PFSK-1 (cell line): ENCODE results near the gene GLS.

Experiments
- FOXP2 ChIP-seq: optimal IDR thresholded peaks from 2 replicates; pipeline ENCODE3; 2011; ENCODE audit warnings: borderline replicate concordance, control low read depth, inconsistent platforms; ENCODE audit not compliant: insufficient read depth; ENCODE audit errors: extremely low read length, extremely low read depth
- POLR2AphosphoS5 ChIP-seq: IDR thresholded peaks from 2 replicates; pipeline ENCODE4 v1.6.1; 2012; ENCODE audit warnings: low read depth, mild to moderate bottlenecking, control low read depth, low read length, moderate library complexity
- SIN3A ChIP-seq: IDR thresholded peaks from 2 replicates; pipeline ENCODE4 v1.6.1; 2012; ENCODE audit warnings: mild to moderate bottlenecking, low read length, moderate library complexity, borderline replicate concordance; ENCODE audit not compliant: insufficient read depth
- TAF1 ChIP-seq: IDR thresholded peaks from 2 replicates; pipeline ENCODE4 v1.6.1; 2012; ENCODE audit warnings: low read length, control low read depth, borderline replicate concordance; ENCODE audit not compliant: insufficient read depth
- TF ChIP-seq, protein P1 (sequence below), 2 experiments: IDR thresholded peaks; 2 replicates each; pipeline versions ENCODE4 v1.6.1 to v1.8.0; 2011 to 2012; ENCODE audit warnings: low read depth in 2 of 2, low read length in 2 of 2, control low read depth in 1 of 2, inconsistent platforms in 1 of 2, mild to moderate bottlenecking in 1 of 2, moderate library complexity in 1 of 2; ENCODE audit not compliant: insufficient read depth in 1 of 2

Gene GLS

DNA sequence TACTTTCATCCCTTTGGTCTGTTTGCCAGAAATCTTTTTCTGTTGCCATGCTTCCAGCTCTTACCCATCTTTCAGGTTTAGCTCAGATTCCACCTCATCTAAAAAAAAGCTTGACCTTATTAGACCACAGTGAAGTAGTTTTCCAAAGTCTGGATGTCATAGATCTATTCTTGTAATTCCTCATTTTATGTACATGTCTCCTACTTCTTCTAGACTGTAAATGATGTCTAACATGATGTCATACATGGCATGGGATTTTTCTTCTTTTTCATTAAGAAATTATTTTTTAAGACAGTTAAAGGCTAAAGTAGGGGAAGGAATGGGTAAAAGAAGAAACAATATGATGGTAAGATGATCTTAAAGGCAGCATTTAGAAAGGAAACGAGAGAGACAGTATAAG, 11.3 kb downstream of the GLS start:
- TF ChIP-seq FOXP2 (no peak), SIN3A (no peak), POLR2AphosphoS5 (no peak), TAF1 (no peak)
- TF ChIP-seq, protein P1, sequence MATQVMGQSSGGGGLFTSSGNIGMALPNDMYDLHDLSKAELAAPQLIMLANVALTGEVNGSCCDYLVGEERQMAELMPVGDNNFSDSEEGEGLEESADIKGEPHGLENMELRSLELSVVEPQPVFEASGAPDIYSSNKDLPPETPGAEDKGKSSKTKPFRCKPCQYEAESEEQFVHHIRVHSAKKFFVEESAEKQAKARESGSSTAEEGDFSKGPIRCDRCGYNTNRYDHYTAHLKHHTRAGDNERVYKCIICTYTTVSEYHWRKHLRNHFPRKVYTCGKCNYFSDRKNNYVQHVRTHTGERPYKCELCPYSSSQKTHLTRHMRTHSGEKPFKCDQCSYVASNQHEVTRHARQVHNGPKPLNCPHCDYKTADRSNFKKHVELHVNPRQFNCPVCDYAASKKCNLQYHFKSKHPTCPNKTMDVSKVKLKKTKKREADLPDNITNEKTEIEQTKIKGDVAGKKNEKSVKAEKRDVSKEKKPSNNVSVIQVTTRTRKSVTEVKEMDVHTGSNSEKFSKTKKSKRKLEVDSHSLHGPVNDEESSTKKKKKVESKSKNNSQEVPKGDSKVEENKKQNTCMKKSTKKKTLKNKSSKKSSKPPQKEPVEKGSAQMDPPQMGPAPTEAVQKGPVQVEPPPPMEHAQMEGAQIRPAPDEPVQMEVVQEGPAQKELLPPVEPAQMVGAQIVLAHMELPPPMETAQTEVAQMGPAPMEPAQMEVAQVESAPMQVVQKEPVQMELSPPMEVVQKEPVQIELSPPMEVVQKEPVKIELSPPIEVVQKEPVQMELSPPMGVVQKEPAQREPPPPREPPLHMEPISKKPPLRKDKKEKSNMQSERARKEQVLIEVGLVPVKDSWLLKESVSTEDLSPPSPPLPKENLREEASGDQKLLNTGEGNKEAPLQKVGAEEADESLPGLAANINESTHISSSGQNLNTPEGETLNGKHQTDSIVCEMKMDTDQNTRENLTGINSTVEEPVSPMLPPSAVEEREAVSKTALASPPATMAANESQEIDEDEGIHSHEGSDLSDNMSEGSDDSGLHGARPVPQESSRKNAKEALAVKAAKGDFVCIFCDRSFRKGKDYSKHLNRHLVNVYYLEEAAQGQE (IDR thresholded peaks at IDR 0.05; ENCODE audit: insufficient read depth in 1 of 2, low read depth in 2 of 2, low read length in 2 of 2), result no peak

DNA sequence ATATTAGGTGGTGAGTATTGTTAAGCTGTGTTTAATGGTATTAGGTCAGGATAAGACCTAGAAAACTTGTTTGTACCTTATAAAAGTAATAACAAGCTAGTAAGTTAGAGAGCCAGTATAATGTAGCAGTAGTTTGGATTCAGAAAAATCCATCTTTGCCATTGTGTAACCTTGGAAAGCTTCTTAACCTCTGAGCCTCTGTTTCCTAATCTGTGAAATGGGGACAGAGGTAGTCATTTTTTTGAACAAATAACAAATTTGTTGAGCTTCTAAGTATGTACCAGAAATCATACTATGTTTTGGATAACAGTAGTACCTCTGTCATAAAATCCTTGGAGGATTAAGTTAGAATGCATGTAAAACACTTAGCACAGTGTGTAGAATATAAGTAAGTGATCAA, 12.5 kb downstream of the GLS start:
- TF ChIP-seq FOXP2 (no peak), POLR2AphosphoS5 (no peak), TAF1 (no peak), SIN3A (no peak)

DNA sequence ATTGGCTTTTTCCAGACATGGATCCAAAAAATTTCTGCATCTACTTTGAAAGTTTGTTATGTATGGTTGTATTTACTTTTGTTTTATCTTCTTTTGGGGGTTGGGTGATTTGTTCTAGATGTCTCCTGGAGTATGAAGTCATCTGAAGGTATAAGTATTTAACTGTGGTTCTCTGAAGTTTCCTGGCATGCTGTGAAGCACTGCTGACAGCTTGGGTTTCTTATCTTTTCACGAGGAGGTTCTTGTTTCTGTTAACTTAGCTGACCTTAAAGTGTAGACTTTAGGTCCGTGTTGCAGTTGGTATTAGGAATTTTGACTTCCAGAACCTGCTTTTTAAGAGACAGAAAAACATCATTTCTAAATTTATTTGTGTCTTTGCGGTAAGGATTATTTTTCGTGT, 15.9 kb downstream of the GLS start:
- TF ChIP-seq, protein P1 (IDR thresholded peaks at IDR 0.05; ENCODE audit: insufficient read depth in 1 of 2, low read depth in 2 of 2, low read length in 2 of 2), result no peak
- TF ChIP-seq FOXP2, result no peak

DNA sequence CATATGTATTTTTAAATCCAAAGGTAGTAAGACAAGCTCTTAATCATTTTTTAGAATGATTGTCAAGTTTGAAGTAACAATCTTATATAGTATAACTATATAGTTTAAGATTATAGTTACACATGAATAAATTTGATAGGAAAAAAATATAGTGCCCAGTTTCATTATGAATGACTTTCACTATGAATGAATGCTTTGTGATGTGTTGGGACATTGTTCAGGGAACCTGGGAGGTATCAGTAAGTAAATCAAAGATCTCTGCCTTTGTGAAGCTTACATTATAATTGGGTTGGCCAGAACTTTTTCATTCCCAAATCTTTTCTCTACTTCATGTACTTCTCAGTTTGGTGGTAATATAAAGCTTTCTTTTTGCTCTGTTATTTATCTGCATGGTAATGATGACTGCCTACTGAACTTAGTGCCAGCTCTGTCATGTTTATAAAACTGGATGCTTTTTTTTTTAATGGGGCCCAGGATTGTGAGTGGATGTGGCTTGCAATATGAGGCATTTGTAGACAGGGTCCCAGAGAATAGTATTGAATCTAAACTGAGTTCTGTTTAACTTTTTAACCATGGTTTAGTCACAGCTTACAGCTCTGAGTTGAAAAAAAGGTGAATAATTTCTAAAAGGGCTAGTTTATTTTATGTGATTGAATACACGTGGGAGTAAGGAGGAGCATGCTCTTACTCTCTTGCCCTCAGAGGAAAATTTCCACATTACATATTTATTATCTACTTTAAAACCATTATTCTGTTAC, 23.3 kb downstream of the GLS start:
- TF ChIP-seq, protein P1 (IDR thresholded peaks at IDR 0.05; ENCODE audit: insufficient read depth in 1 of 2, low read depth in 2 of 2, low read length in 2 of 2), result no peak
- no peak for TF ChIP-seq SIN3A
- no peak for TF ChIP-seq POLR2AphosphoS5
- TF ChIP-seq TAF1, result no peak
- TF ChIP-seq FOXP2, result no peak

DNA sequence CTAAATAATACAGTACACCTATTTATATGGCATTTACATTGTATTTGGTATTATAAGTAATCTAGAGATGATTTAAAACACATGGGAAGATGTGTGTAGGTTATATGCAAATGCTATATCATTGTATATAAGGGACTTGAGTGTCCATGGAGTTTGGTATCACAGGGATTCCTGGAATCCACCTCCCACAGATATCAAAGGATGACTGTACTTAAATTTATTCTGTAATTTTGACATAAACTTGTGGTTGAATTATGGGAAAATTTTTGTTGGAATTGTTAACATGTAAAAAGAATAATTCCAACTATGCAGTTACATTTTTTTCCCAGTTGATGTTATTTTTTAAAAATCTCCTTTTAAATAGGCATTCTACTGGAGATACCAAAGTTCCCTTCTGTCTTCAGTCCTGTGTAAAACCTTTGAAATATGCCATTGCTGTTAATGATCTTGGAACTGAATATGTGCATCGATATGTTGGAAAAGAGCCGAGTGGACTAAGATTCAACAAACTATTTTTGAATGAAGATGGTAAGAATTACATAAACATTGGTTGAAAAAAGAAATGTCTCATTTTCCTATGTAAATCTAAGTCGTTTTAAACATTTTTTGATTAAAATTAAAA, 24.1 kb downstream of the GLS start:
- TF ChIP-seq POLR2AphosphoS5, result no peak
- TF ChIP-seq FOXP2, result no peak
- TF ChIP-seq SIN3A, result no peak
- TF ChIP-seq, protein P1 (IDR thresholded peaks at IDR 0.05; ENCODE audit: insufficient read depth in 1 of 2, low read depth in 2 of 2, low read length in 2 of 2), result no peak
- TF ChIP-seq TAF1, result no peak
